Left lung (tissue), 10 donors: ENCODE data around the gene RRP8. TPM values are rescaled to one million over a fixed set of nuclear protein-coding genes. Genes with fewer than 3 reads are reported as not detected.

Source experiments
- ATAC-seq: fragments of 200-7000 bp; cut with Tn5 transposase; one replicate; pipeline ENCODE4 v1.9.1; 2020; ENCODE audit warnings: moderate library complexity
- DNase-seq, 4 donors: peaks; one replicate each; pipeline ENCODE4 v3.0.0-alpha.2; 2013 to 2020
- H3K27ac ChIP-seq, 2 donors: fragments of 200-600 bp; sonication (generic) in 1 of 2; one replicate each; pipeline versions ENCODE4 v1.5.0 to v1.8.0; 2020 to 2021
- H3K27me3 ChIP-seq, 2 donors: fragments of 200-600 bp; sonication (generic) in 1 of 2; one replicate each; pipeline versions ENCODE4 v1.5.0 to v1.8.0; 2020 to 2021
- H3K36me3 ChIP-seq, 2 donors: fragments of 200-600 bp; sonication (generic) in 1 of 2; one replicate each; pipeline versions ENCODE4 v1.5.0 to v1.8.0; 2020 to 2021
- H3K4me1 ChIP-seq, 2 donors: fragments of 200-600 bp; one replicate each; pipeline ENCODE4 v1.8.0; 2021
- H3K4me3 ChIP-seq, 2 donors: fragments of 200-600 bp; sonication (generic) in 1 of 2; one replicate each; pipeline versions ENCODE4 v1.5.0 to v1.8.0; 2020 to 2021; ENCODE audit warnings: mild to moderate bottlenecking in 1 of 2
- H3K9me3 ChIP-seq, 2 donors: fragments of 200-600 bp; sonication (generic) in 1 of 2; one replicate each; pipeline versions ENCODE4 v1.5.0 to v1.8.0; 2020 to 2021
- CTCF ChIP-seq, 2 donors: fragments of 200-600 bp; sonication (generic) in 1 of 2; IDR thresholded peaks; one replicate each; pipeline versions ENCODE4 v1.5.0 to v1.8.0; 2021; ENCODE audit warnings: antibody characterized with exemption in 2 of 2
- intact Hi-C, 2 donors: fragments of 100-400 bp; cut with DNase I; formaldehyde crosslinking; loops; one replicate each; pipeline versions ENCODE4 v1.11.2 to v1.14.2; 2022
- polyA plus RNA-seq, 6 donors: library from polyadenylated mRNA; unstranded; fragments of 120-200 nt; gene quantifications; one replicate each; pipeline ENCODE4 v1.2.1, GENCODE V29; 2013; ENCODE audit not compliant: insufficient read length in 6 of 6
- total RNA-seq, 2 donors: library from RNA; stranded (reverse); fragmentation: NEBNext Ultra II Directional; extraction: Animal tissue kit (Norgen Biotek cat#: 25700); gene quantifications; one replicate each; pipeline ENCODE4 v1.2.1, GENCODE V29; 2021
- donor health status: DM: no; HTN: yes; CAD: no.
- donor health status: DM: no; HTN: no; CAD: no.

Gene RRP8
- total and polyA plus RNA-seq, 8 donors, result 17.0 to 24.4 (median 20.4) TPM

- Histone ChIP-seq H3K9me3 (no peaks in the 10 kb centered on the region), H3K27me3 (no peaks in the 10 kb centered on the region), H3K4me1 (peaks cover 21 to 42% of the 10 kb centered on the region in 2 donors), H3K27ac (peak overlapping the region; percentile 58 to 81), H3K36me3 (no peaks in the 10 kb centered on the region), H3K4me3 (no peak overlapping the region)
- ATAC-seq (peak; percentile 48), DNase-seq (peak in 1 of 4 donors; percentile 75)
- intact Hi-C loops, result no loop called here
- TF ChIP-seq CTCF (IDR thresholded peaks at IDR 0.05), result no peak
Measured at GRCh38 chr11:6646071-6646470, 42.7 kb upstream of the RRP8 start.

- no peak for TF ChIP-seq CTCF (IDR thresholded peaks at IDR 0.05)
- intact Hi-C loops, result no loop called here
Measured at GRCh38 chr11:6642957-6643356, 39.5 kb upstream of the RRP8 start.

GRCh38 chr11:6640985-6641701 lies 37.7 kb upstream of the RRP8 start:
- peaks cover 11 to 44% of the 10 kb centered on the region in 2 donors for H3K4me1 ChIP-seq
- intact Hi-C loops, result no loop called here
- ATAC-seq (no peak), DNase-seq (peak in 1 of 4 donors; percentile 75)
- TF ChIP-seq CTCF (IDR thresholded peaks at IDR 0.05), result no peak
- H3K27me3 ChIP-seq, result no peaks in the 10 kb centered on the region
- no peak overlapping the region for H3K27ac ChIP-seq
- no peak overlapping the region for H3K4me3 ChIP-seq
- peaks cover 0 to 5% of the 10 kb centered on the region in 2 donors for H3K36me3 ChIP-seq
- no peaks in the 10 kb centered on the region for H3K9me3 ChIP-seq

More at GRCh38 chr11:6642957-6643356, 39.5 kb upstream of the RRP8 start:
- Histone ChIP-seq H3K27ac (no peak overlapping the region), H3K27me3 (no peaks in the 10 kb centered on the region), H3K9me3 (no peaks in the 10 kb centered on the region), H3K4me3 (no peak overlapping the region), H3K36me3 (peaks cover 0 to 5% of the 10 kb centered on the region in 2 donors), H3K4me1 (peaks cover 28 to 44% of the 10 kb centered on the region in 2 donors)
- no peak for ATAC-seq
- DNase-seq, result no peak

- H3K27ac ChIP-seq, result no peak overlapping the region
Measured at GRCh38 chr11:6640036-6640984, 36.9 kb upstream of the RRP8 start.

More at GRCh38 chr11:6640036-6640984, 36.9 kb upstream of the RRP8 start:
- intact Hi-C loops, result no loop called here
- Histone ChIP-seq H3K36me3 (peaks cover 0 to 5% of the 10 kb centered on the region in 2 donors), H3K4me1 (peaks cover 15 to 46% of the 10 kb centered on the region in 2 donors), H3K4me3 (no peak overlapping the region), H3K9me3 (no peaks in the 10 kb centered on the region), H3K27me3 (no peaks in the 10 kb centered on the region)
- no peak for TF ChIP-seq CTCF (IDR thresholded peaks at IDR 0.05)
- peak in 1 of 4 donors; percentile 64 for DNase-seq
- ATAC-seq, result no peak
